Measurements from ENCODE around the gene PAEP.

- no peak for TF ChIP-seq EZH2 (IDR thresholded peaks at IDR 0.05; ENCODE audit: insufficient read depth, low read length)
- TF ChIP-seq CTCF (IDR thresholded peaks at IDR 0.05; ENCODE audit: insufficient read depth, low read depth, low read length) = no peak
These were observed 31.4 kb upstream of the PAEP start for GRCh38 chr9:135530146-135530545.

All from astrocyte (in vitro differentiated cells and primary cell).